Nephron progenitor cell (in vitro differentiated cells): ENCODE measurements around the gene BRCC3.
"Not testable (repeated sequence)": the region's sequence is repeated elsewhere in the genome, so short reads cannot be mapped to it uniquely, and the experiment has no call there.

Experiments used
- DNase-seq: peaks from one replicate; pipeline ENCODE4 v3.0.0; 2021
- H3K27ac Mint-ChIP-seq: 2 replicates; pipeline ENCODE4 v1.8.0; 2021; ENCODE audit warnings: mild to moderate bottlenecking, moderate library complexity, mixed read lengths
- H3K27me3 Mint-ChIP-seq: 2 replicates; pipeline ENCODE4 v1.8.0; 2021; ENCODE audit warnings: mild to moderate bottlenecking, low read depth, mixed read lengths; ENCODE audit not compliant: poor library complexity
- H3K36me3 Mint-ChIP-seq: 2 replicates; pipeline ENCODE4 v1.8.0; 2021; ENCODE audit warnings: low read depth, mixed read lengths
- H3K4me1 Mint-ChIP-seq: 2 replicates; pipeline ENCODE4 v1.8.0; 2021; ENCODE audit warnings: mixed read lengths
- H3K4me3 Mint-ChIP-seq: 2 replicates; pipeline ENCODE4 v1.8.0; 2021; ENCODE audit warnings: mild to moderate bottlenecking, moderate library complexity, mixed read lengths
- H3K9me3 Mint-ChIP-seq: 2 replicates; pipeline ENCODE4 v1.8.0; 2021; ENCODE audit warnings: mild to moderate bottlenecking, moderate library complexity, mixed read lengths
- TF ChIP-seq, protein P1 (sequence below): fragments of 200-600 bp; sonication (generic); IDR thresholded peaks from 2 replicates; pipeline ENCODE4 v1.5.0; 2021; ENCODE audit warnings: antibody characterized with exemption

Gene BRCC3

DNA sequence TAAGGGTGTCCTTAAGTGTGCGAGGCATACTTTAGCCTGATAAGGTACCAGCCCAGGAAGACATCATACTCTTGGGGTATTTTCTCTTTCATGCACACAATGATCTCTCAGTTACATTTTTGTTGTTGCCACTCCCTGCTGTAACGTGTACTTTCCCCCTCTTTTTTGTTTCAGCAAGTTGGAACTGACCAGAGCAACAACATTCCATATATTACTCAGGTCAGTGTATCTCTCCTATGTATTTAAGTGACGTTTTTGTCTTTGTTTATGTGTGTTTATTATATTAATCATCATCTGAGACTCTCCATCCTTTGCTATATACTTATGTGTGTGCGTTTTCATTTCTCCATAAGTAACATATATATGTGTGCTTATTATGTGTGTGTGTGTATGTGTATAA, 73.6 kb downstream of the BRCC3 start:
- no peak overlapping the region for H3K4me3 Mint-ChIP-seq
- H3K4me1 Mint-ChIP-seq = peaks cover 3% of the 10 kb centered on the region
- no peak for DNase-seq
- H3K9me3 Mint-ChIP-seq = peaks cover 28% of the 10 kb centered on the region
- H3K36me3 Mint-ChIP-seq = no peaks in the 10 kb centered on the region
- peaks cover 10% of the 10 kb centered on the region for H3K27me3 Mint-ChIP-seq
- no peak overlapping the region for H3K27ac Mint-ChIP-seq
- TF ChIP-seq, protein P1, sequence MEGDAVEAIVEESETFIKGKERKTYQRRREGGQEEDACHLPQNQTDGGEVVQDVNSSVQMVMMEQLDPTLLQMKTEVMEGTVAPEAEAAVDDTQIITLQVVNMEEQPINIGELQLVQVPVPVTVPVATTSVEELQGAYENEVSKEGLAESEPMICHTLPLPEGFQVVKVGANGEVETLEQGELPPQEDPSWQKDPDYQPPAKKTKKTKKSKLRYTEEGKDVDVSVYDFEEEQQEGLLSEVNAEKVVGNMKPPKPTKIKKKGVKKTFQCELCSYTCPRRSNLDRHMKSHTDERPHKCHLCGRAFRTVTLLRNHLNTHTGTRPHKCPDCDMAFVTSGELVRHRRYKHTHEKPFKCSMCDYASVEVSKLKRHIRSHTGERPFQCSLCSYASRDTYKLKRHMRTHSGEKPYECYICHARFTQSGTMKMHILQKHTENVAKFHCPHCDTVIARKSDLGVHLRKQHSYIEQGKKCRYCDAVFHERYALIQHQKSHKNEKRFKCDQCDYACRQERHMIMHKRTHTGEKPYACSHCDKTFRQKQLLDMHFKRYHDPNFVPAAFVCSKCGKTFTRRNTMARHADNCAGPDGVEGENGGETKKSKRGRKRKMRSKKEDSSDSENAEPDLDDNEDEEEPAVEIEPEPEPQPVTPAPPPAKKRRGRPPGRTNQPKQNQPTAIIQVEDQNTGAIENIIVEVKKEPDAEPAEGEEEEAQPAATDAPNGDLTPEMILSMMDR = no peak

DNA sequence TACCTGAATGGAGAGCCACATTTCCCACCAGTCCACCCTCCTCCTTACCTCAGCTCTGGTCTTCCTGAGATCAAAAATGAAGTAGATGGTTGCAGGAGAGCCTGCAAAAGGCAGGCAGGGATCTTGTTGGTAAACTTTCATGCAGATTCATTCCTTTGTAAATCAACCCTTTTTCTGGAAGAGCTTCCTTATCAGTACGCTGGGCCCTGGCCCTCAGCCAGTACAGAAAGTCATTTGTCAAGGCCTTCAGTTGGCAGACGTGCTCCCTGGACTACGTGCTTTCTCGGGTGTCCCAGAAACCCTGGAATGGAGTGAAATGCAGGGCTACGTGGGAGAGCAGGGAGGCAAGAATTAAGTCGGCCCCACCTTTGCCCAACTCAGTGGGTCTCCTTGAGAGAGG, 76.3 kb downstream of the BRCC3 start:
- not testable (repeated sequence) for H3K27me3 Mint-ChIP-seq, DNase-seq, H3K27ac Mint-ChIP-seq, H3K4me1 Mint-ChIP-seq, H3K36me3 Mint-ChIP-seq, H3K4me3 Mint-ChIP-seq
- H3K9me3 Mint-ChIP-seq = peaks cover 48% of the 10 kb centered on the region

DNA sequence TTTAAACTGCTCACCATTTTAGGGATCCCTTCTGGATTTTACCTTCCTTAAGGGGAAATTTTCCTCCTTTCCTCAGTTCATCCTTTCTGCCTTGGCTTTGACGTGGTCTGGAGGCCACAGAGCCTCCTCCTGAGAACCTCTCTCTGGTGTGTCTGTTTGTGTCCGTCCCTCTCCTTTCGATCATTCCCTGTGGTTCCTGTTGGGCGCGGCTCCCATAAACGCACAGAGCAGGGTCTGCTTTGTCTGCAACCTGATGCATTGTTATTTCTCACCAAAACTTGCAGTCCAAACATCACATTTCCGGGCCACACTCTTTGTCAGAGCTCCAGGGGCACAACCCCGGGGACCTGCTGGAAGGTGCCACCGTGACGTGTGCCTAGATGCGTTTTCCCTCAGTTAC, 76.9 kb downstream of the BRCC3 start:
- H3K27ac Mint-ChIP-seq, DNase-seq, H3K27me3 Mint-ChIP-seq, H3K4me1 Mint-ChIP-seq, H3K4me3 Mint-ChIP-seq, H3K36me3 Mint-ChIP-seq: not testable (repeated sequence)
- peaks cover 53% of the 10 kb centered on the region for H3K9me3 Mint-ChIP-seq

DNA sequence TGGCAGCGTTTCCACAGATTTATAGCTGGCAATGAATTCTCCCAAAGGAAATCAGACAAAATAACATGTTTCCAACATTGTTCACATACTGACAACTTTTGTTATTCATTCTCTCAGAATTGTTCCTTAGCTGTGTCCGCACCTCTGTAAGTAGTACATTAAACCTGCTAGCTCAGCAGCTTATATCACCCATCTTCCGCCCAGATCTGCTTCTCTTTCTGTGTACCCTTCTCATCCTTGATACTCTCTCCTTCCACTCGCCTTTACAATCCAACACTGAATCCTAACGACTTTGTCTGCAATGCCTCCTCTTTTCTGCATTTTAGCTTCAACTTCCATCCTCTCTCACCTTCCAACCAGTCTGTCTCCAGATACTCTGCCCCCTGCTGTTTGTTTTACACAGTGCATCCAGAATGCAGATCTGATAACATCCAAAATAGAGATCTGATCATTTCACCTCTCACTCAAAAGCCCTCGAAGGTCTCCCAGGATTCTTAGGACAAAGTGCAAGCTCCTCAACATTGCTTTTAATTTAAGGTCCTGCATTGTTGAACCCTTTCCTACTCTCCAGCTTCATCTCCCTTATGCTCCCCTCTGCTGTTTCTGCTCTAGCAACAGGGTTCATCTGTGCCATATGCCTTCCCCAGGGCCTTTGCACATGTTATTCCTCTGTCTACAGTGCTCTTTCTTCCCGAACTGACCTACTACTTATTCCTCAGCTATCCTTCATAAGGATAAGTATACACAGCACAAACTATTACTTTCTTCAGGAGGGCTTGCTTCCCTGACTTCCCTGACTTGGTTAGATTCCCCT, 77.6 kb downstream of the BRCC3 start:
- peak; percentile 29 for DNase-seq
- no peaks in the 10 kb centered on the region for H3K36me3 Mint-ChIP-seq
- H3K27me3 Mint-ChIP-seq = peaks cover 7% of the 10 kb centered on the region
- H3K4me3 Mint-ChIP-seq = no peak overlapping the region
- no peak overlapping the region for H3K27ac Mint-ChIP-seq
- H3K9me3 Mint-ChIP-seq = peaks cover 61% of the 10 kb centered on the region
- peaks cover 3% of the 10 kb centered on the region for H3K4me1 Mint-ChIP-seq
- TF ChIP-seq, protein P1 = peak; percentile 47

DNA sequence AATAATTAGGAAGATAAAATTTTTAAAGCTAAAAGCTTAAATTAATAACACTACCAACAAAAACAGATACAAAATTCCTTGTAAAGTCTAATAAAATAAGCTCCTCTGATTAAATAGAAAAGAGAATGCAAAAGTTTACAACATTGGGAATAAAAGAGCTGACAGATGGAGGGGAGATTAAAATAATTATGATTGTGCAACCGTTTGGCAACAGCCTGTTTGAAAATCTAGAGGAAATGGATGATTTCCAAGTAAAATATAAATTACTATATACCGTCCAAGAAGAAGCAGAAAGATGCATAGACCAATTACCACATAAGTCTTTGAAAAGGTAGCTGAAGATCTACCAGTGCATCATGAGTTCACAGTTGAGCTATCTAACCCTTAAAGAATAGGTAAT, 98.6 kb downstream of the BRCC3 start:
- Mint-ChIP-seq H3K27ac (no peak overlapping the region), H3K9me3 (peaks cover 23% of the 10 kb centered on the region), H3K27me3 (no peaks in the 10 kb centered on the region), H3K4me1 (no peaks in the 10 kb centered on the region), H3K4me3 (no peak overlapping the region), H3K36me3 (no peaks in the 10 kb centered on the region)
- no peak for DNase-seq
- TF ChIP-seq, protein P1 = no peak
